Measurements from ENCODE around the gene FAM187B.

GRCh38 chr19:35176181-35176570, 52.4 kb downstream of the FAM187B start:
- no peak for TF ChIP-seq ELK1 (IDR thresholded peaks at IDR 0.05; ENCODE audit: borderline replicate concordance, low read depth, low read length)
- TF ChIP-seq, protein P1, sequence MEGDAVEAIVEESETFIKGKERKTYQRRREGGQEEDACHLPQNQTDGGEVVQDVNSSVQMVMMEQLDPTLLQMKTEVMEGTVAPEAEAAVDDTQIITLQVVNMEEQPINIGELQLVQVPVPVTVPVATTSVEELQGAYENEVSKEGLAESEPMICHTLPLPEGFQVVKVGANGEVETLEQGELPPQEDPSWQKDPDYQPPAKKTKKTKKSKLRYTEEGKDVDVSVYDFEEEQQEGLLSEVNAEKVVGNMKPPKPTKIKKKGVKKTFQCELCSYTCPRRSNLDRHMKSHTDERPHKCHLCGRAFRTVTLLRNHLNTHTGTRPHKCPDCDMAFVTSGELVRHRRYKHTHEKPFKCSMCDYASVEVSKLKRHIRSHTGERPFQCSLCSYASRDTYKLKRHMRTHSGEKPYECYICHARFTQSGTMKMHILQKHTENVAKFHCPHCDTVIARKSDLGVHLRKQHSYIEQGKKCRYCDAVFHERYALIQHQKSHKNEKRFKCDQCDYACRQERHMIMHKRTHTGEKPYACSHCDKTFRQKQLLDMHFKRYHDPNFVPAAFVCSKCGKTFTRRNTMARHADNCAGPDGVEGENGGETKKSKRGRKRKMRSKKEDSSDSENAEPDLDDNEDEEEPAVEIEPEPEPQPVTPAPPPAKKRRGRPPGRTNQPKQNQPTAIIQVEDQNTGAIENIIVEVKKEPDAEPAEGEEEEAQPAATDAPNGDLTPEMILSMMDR (conservative IDR thresholded peaks at IDR 0.05; ENCODE audit: low read depth, low read length) = no peak
- TF ChIP-seq POLR2A (IDR thresholded peaks at IDR 0.05; ENCODE audit: low read depth, low read length) = no peak
- TF ChIP-seq FOS (IDR thresholded peaks at IDR 0.05; ENCODE audit: low read depth, low read length) = no peak
- no peak for TF ChIP-seq CEBPB (IDR thresholded peaks at IDR 0.05; ENCODE audit: low read depth, low read length)
- TF ChIP-seq, protein P2, sequence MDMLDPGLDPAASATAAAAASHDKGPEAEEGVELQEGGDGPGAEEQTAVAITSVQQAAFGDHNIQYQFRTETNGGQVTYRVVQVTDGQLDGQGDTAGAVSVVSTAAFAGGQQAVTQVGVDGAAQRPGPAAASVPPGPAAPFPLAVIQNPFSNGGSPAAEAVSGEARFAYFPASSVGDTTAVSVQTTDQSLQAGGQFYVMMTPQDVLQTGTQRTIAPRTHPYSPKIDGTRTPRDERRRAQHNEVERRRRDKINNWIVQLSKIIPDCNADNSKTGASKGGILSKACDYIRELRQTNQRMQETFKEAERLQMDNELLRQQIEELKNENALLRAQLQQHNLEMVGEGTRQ (IDR thresholded peaks at IDR 0.05; ENCODE audit: low read depth, low read length) = no peak
- TF ChIP-seq NFE2L2 (IDR thresholded peaks at IDR 0.05; ENCODE audit: low read depth, low read length) = no peak
- TF ChIP-seq SMC3 (IDR thresholded peaks at IDR 0.05; ENCODE audit: low read depth, low read length) = no peak
